Endodermal cell (in vitro differentiated cells): ENCODE measurements around the gene NRXN3. TPM values are rescaled to one million over a fixed set of nuclear protein-coding genes. Genes with fewer than 3 reads are reported as not detected.

Source experiments
- DNase-seq: peaks from one replicate; pipeline ENCODE4 v3.0.0-alpha.2; 2017
- H3K27ac ChIP-seq: 2 replicates; pipeline ENCODE4 v1.5.1; 2013; ENCODE audit warnings: mild to moderate bottlenecking, low read depth, low read length, moderate library complexity
- H3K27me3 ChIP-seq: 2 replicates; pipeline ENCODE4 v1.6.1; 2013; ENCODE audit warnings: mild to moderate bottlenecking, low read length, moderate library complexity; ENCODE audit not compliant: insufficient read depth, control insufficient read depth, poor library complexity, severe bottlenecking
- H3K36me3 ChIP-seq: 2 replicates; pipeline ENCODE4 v1.7.0; 2013; ENCODE audit warnings: mild to moderate bottlenecking, low read length, moderate library complexity; ENCODE audit not compliant: control insufficient read depth, insufficient read depth
- H3K4me1 ChIP-seq: one replicate; pipeline ENCODE4 v1.7.0; 2013; ENCODE audit warnings: low read length; ENCODE audit not compliant: control insufficient read depth, insufficient read depth
- H3K4me3 ChIP-seq: 2 replicates; pipeline ENCODE4 v1.5.1; 2013; ENCODE audit warnings: mild to moderate bottlenecking, low read length, moderate library complexity
- H3K9ac ChIP-seq: 2 replicates; pipeline ENCODE4 v1.6.1; 2013; ENCODE audit warnings: mild to moderate bottlenecking, low read length, moderate library complexity; ENCODE audit not compliant: poor library complexity, severe bottlenecking; ENCODE audit errors: extremely low read depth
- H3K9me3 ChIP-seq: 2 replicates; pipeline ENCODE4 v1.6.1; 2013; ENCODE audit warnings: mild to moderate bottlenecking, low read length, moderate library complexity; ENCODE audit not compliant: control insufficient read depth
- H3K27ac Mint-ChIP-seq: 2 replicates; pipeline ENCODE4 v1.8.0; 2020; ENCODE audit warnings: mixed read lengths
- H3K27me3 Mint-ChIP-seq: 2 replicates; pipeline ENCODE4 v1.8.0; 2021; ENCODE audit warnings: mild to moderate bottlenecking, mixed read lengths; ENCODE audit not compliant: insufficient read depth
- H3K36me3 Mint-ChIP-seq: 2 replicates; pipeline ENCODE4 v1.8.0; 2020; ENCODE audit warnings: low read depth, mixed read lengths
- H3K4me1 Mint-ChIP-seq: 2 replicates; pipeline ENCODE4 v1.8.0; 2020; ENCODE audit warnings: mixed read lengths
- H3K4me3 Mint-ChIP-seq: 2 replicates; pipeline ENCODE4 v1.8.0; 2020; ENCODE audit warnings: mild to moderate bottlenecking, moderate library complexity, mixed read lengths
- H3K9me3 Mint-ChIP-seq: 2 replicates; pipeline ENCODE4 v1.8.0; 2020; ENCODE audit warnings: mild to moderate bottlenecking, mixed read lengths
- WGBS, 2 experiments: methylation state at CpG; one replicate each; pipeline versions ENCODE4 v1.1.5 to v1.1.7; 2013; ENCODE audit warnings: missing lambda C conversion rate in 2 of 2, mixed read lengths in 1 of 2; ENCODE audit not compliant: insufficient coverage in 1 of 2, insufficient read length in 1 of 2; 5-methylcytosine and 5-hydroxymethylcytosine counted together
- total RNA-seq, 2 donors: library from RNA; stranded (reverse); fragmentation: NEBNext Ultra II Directional in 1 of 2; extraction: Animal tissue kit (Norgen Biotek cat#: 25700) in 1 of 2; gene quantifications; 2 replicates in 1 of 2; 3 replicates in 1 of 2; pipeline ENCODE4 v1.2.1, GENCODE V29; 2021
- TF ChIP-seq, protein P1 (sequence below): fragments of 200-600 bp; sonication (generic); conservative IDR thresholded peaks from 2 replicates; pipeline ENCODE4 v1.5.0; 2021; ENCODE audit warnings: antibody characterized with exemption, mild to moderate bottlenecking

Gene NRXN3
- total RNA-seq, 2 donors from 2014 or later, result 20.9 to 21.4 TPM

GRCh38 chr14:79080040-79080439 is 909.9 kb downstream of the NRXN3 start:
- Mint-ChIP-seq H3K9me3 (no peaks in the 10 kb centered on the region), H3K27ac (no peak overlapping the region)
- no peaks in the 10 kb centered on the region for H3K36me3 ChIP-seq

GRCh38 chr14:79082883-79083282 is 912.7 kb downstream of the NRXN3 start:
- Histone ChIP-seq H3K4me3 (no peak overlapping the region), H3K9ac (no peak overlapping the region), H3K27ac (no peak overlapping the region), H3K4me1 (peaks cover 12% of the 10 kb centered on the region), H3K36me3 (no peaks in the 10 kb centered on the region), H3K27me3 (peaks cover 40% of the 10 kb centered on the region), H3K9me3 (no peaks in the 10 kb centered on the region)
- Mint-ChIP-seq H3K4me1 (peaks cover 14% of the 10 kb centered on the region), H3K9me3 (no peaks in the 10 kb centered on the region), H3K36me3 (no peaks in the 10 kb centered on the region), H3K4me3 (no peak overlapping the region), H3K27me3 (peaks cover 46% of the 10 kb centered on the region), H3K27ac (no peak overlapping the region)
- DNase-seq, result no peak
- WGBS, 2 experiments, result 98 to 100% methylated on average over 1 to 2 of the region's 2 CpGs
- TF ChIP-seq, protein P1, sequence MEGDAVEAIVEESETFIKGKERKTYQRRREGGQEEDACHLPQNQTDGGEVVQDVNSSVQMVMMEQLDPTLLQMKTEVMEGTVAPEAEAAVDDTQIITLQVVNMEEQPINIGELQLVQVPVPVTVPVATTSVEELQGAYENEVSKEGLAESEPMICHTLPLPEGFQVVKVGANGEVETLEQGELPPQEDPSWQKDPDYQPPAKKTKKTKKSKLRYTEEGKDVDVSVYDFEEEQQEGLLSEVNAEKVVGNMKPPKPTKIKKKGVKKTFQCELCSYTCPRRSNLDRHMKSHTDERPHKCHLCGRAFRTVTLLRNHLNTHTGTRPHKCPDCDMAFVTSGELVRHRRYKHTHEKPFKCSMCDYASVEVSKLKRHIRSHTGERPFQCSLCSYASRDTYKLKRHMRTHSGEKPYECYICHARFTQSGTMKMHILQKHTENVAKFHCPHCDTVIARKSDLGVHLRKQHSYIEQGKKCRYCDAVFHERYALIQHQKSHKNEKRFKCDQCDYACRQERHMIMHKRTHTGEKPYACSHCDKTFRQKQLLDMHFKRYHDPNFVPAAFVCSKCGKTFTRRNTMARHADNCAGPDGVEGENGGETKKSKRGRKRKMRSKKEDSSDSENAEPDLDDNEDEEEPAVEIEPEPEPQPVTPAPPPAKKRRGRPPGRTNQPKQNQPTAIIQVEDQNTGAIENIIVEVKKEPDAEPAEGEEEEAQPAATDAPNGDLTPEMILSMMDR, result no peak

More at GRCh38 chr14:79080040-79080439, 909.9 kb downstream of the NRXN3 start:
- no peak overlapping the region for H3K4me3 ChIP-seq
- Mint-ChIP-seq H3K4me1 (peaks cover 29% of the 10 kb centered on the region), H3K27me3 (peaks cover 22% of the 10 kb centered on the region), H3K36me3 (no peaks in the 10 kb centered on the region), H3K4me3 (no peak overlapping the region)
- peaks cover 16% of the 10 kb centered on the region for H3K27me3 ChIP-seq
- H3K4me1 ChIP-seq, result peaks cover 19% of the 10 kb centered on the region
- H3K9me3 ChIP-seq, result no peaks in the 10 kb centered on the region
- WGBS, 2 experiments, result 89% methylated on average over 1 of the region's 1 CpG; no CpG with 5 or more reads in 1 of the 2 experiments
- no peak overlapping the region for H3K9ac ChIP-seq
- DNase-seq, result no peak
- TF ChIP-seq, protein P1, result no peak
- no peak overlapping the region for H3K27ac ChIP-seq

- Mint-ChIP-seq H3K27ac (no peak overlapping the region), H3K4me3 (no peak overlapping the region), H3K27me3 (peaks cover 50% of the 10 kb centered on the region), H3K36me3 (no peaks in the 10 kb centered on the region), H3K9me3 (no peaks in the 10 kb centered on the region), H3K4me1 (peaks cover 15% of the 10 kb centered on the region)
- Histone ChIP-seq H3K27me3 (peaks cover 42% of the 10 kb centered on the region), H3K27ac (no peak overlapping the region), H3K9ac (no peak overlapping the region), H3K36me3 (no peaks in the 10 kb centered on the region), H3K4me3 (no peak overlapping the region), H3K4me1 (peaks cover 8% of the 10 kb centered on the region), H3K9me3 (no peaks in the 10 kb centered on the region)
- WGBS, 2 experiments, result 68 to 70% methylated on average over 4 of the region's 4 CpGs
- no peak for DNase-seq
- TF ChIP-seq, protein P1, result no peak
Observed at GRCh38 chr14:79083356-79083755, 913.2 kb downstream of the NRXN3 start.
